Dermis microvascular lymphatic vessel endothelial cell (primary cell): ENCODE measurements around the gene TGM3. TPM values are rescaled to one million over a fixed set of nuclear protein-coding genes. Genes with fewer than 3 reads are reported as not detected.

Experiments
- DNase-seq, 2 donors: peaks; one replicate each; pipeline versions ENCODE4 v3.0.0 to v3.0.0-alpha.2; 2010; ENCODE audit warnings: low read depth in 2 of 2
- total RNA-seq: library from RNA; depleted of rRNA; stranded (reverse); fragments of >200 nt; gene quantifications from 2 replicates; pipeline ENCODE4 v1.2.1, GENCODE V29; 2014

TGM3 gene
- total RNA-seq, 1 donor from 2014 or later: not detected

GRCh38 chr20:2338411-2339066, 42.7 kb downstream of the TGM3 start:
- no peak for DNase-seq

DNA sequence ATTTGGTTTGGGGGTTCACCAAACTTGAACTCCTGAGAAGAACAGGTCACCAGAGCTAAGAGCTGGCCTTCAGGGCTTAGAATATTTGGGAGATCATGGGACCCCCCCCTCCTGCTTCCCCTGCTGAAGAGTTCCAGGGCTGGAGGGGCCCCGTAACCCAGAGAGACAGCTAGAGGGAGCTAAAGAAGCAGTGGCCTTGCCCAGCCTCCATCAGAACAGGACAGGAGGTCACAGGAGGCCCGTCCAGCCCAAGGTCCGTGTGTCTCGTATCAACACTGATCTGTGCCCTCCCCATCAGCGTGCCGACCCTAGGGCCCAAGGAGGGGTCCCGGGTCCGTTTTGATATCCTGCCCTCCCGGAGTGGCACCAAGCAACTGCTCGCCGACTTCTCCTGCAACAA, 44.3 kb downstream of the TGM3 start:
- DNase-seq: no peak

GRCh38 chr20:2340823-2341222, 45.0 kb downstream of the TGM3 start:
- DNase-seq: no peak

DNA sequence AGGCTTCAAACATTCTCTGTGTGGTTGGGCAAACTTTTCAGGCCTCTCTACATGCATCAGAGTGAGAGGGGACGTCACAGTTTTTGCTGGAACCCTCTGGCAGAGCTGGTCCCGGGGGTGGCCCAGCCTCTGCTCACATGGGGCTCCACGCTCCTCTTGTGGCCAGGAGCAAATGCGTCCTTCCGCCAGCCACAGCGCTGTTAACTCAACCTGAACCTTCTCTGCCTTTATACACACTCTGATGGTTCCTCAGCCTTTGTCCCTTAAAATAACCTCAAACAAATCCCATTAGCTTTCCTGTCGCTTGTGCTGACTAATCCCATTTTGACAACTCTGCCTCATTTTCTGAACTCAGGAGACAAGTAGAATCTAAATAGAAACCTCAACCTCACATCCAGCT, 45.5 kb downstream of the TGM3 start:
- no peak for DNase-seq

DNA sequence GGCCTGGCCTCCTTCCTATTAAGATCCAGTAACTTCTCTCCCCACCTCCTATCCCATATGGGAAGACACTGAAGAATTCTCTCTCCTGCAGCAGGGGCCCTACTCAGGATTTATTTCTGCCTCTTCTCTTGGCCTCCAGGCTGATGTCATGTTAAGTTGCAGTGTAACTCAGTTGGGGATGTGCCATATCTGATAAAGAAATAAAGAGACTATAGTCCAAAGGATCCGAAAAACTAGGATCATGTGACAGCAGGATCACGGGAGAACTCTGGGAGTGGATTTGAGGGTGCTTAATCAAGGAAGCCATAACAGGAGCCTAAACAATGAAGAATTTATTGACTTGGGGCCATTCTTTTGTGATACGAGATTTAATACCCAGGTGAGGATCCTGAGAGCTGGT, 46.4 kb downstream of the TGM3 start:
- no peak for DNase-seq

GRCh38 chr20:2346188-2346587, 50.4 kb downstream of the TGM3 start:
- DNase-seq: no peak

- no peak for DNase-seq
Observed at GRCh38 chr20:2348336-2348735, 52.5 kb downstream of the TGM3 start.

DNA sequence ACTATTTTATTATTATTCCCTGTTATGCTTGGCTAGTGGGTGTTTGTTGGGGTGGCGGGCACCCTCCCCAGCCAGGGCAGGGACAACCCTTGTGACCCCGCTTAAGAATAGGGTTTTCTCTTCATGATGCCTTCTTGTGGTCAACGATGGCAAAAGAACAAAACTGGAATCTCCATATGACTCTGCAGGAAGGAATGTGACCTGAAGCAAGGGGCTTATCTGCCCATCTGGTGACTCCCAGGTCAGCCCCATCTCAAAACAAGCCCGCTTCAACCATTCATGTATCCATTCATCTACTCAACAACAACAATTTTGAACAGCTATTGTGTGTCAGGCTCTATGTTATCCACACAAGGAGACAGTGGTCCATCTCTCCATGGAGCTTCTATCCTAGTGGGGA, 54.0 kb downstream of the TGM3 start:
- peak in 1 of 2 donors; percentile 7 for DNase-seq

- no peak for DNase-seq
Observed at GRCh38 chr20:2350606-2351005, 54.8 kb downstream of the TGM3 start.

DNA sequence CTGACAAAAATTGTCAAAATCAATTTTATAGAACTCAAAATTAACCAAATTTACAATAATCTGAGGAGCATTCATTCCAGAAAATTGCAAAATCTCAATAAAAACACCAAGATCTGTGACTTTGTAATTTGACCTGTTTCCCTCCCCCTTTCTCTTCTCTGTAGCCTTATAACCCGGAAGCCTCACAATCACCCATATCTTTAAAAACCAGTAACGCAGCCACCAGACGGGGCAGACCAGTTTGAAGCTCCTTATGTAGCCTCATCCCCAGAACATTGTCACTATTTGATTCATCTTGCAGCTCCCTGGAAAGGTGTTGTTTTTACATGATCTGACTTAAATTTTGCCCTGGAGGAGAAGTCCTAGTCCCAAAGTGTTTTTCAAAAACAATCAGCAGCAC, 57.4 kb downstream of the TGM3 start:
- DNase-seq: no peak

- no peak for DNase-seq
Observed at GRCh38 chr20:2357114-2357513, 61.3 kb downstream of the TGM3 start.

GRCh38 chr20:2358006-2358405, 62.2 kb downstream of the TGM3 start:
- DNase-seq: no peak

DNA sequence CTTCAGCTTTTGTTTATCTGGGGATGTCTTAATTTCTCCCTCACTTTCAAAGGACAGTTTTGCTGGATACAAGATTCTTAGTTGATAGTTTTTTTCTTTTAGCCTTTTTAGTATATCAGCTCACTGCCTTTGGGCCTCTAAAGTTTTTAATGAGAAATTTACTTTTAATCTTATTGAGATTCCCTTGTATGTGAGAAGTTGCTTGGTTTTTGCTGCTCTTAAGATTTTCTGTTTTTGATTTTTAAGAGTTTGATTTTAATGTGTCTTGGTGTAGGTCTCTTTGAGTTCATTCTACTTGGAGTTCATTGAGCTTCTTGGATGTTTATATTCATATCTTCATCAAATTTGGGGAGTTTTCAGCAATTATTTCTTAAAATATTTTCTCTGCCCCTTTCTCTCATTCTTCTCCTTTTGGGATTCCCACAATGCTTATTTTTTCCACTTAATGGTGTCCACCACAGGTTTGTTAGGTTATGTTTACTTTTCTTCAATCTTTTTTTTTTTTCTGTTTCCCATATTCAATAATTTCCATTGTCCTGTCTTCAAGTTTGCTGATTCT, 65.3 kb downstream of the TGM3 start:
- DNase-seq: no peak

- DNase-seq: no peak
Observed at GRCh38 chr20:2363187-2363586, 67.4 kb downstream of the TGM3 start.

DNA sequence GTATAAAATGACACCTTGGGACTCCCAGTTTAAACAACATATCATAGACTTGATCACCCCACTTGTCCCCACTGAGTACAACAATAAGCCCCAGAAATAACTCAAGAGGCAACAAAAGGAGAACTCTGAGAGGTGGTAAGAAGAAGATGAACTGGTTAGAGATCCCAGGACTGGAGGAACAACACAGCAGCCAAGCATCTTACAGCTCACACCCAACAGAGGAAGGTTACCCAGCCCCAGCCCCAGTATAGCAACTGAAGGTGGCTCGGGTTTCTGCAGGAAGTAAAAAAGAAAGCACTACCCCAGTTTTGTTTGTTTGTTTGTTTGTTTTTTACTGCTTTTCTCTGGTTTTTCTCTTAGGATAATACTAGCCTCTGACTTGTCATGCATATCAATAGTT, 67.8 kb downstream of the TGM3 start:
- DNase-seq: no peak

DNA sequence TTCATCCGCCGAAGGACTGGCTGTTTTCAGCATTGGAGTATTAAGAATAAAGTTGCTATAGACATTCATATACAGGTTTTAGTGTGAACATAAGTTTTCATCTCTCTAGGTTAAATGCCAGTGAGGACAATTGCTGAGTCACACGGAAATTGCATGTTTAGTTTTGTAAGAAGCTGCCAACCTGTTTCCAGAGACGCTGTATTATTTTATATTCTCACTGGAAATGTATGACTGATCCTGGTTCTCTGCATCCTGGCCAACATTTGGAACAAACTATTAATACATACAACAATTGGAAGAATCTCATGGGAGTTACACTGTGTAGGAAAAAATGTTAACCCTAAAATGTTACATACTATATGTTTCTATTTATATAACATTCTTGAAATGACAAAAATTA, 68.2 kb downstream of the TGM3 start:
- peak; percentile 91 to 95 for DNase-seq

- no peak for DNase-seq
Observed at GRCh38 chr20:2365091-2365490, 69.3 kb downstream of the TGM3 start.

DNA sequence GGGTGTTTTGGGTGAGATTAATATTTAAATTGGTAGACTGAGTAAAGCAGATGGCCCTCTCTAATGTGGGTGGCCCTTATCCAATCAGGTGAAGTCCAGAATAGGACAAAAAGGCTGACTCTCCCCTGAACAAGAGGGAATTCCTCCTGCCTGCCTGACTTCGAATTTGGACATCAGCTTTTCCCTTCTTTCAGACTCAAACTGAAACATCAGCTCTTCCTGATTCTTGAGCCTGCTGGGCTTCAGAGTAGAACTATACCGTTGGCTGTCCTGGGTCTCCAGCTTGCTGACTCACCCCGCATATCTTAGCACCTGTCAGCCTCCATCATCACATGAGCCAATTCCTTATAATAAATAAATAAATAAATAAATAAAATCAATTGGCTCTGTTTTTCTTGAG, 69.9 kb downstream of the TGM3 start:
- DNase-seq: no peak

DNA sequence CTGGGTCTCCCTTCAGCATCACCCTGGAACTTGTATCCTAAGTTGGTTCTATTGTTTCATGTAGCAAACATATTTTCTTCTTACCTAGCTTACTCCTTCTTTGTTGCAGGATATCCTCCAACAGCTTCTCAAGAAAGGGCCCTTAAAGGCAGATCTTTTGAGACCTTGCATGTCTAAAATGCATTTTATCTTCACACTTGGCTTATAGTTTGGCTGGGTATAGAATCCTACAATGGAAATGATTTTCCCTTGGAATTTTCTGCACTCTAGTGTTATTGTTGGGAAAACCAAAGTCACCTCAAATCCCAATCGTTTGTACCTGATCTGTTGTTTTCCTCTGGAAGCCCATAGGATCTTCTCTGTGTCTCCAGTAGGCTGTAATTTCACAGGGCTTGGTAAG, 72.8 kb downstream of the TGM3 start:
- no peak for DNase-seq

GRCh38 chr20:2373098-2373497, 77.3 kb downstream of the TGM3 start:
- no peak for DNase-seq

- no peak for DNase-seq
Observed at GRCh38 chr20:2374346-2375125, 78.7 kb downstream of the TGM3 start.

DNA sequence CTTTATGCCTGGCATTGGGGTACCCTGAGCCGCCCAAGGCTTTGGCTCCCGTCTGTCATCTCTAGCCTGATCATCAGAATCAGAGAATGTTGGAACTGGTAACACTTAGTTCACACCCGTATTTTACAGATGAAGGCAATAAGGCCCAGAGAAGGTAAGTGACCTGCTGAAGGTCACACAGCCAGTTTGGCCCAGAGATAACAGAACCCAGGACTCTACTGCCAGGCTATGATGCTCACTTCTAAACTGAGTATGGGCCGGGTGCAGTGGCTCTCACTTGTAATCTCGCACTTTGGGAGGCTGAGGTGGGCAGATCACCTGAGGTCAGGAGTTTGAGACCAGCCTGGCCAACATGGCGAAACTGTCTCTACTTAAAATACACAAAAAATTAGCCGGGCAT, 83.1 kb downstream of the TGM3 start:
- no peak for DNase-seq
